ENCODE measurements around the gene MAPK9.
"Not testable (repeated sequence)": the region's sequence is repeated elsewhere in the genome, so short reads cannot be mapped to it uniquely, and the experiment has no call there.

Gene MAPK9

GRCh38 chr5:180214870-180215770 is 76.8 kb downstream of the MAPK9 start:
- no peak overlapping the region for H3K4me3 ChIP-seq (ENCODE audit: low read depth, low read length)
- TF ChIP-seq CTCF (IDR thresholded peaks at IDR 0.05; ENCODE audit: low read depth, low read length): no peak

- TF ChIP-seq CTCF (IDR thresholded peaks at IDR 0.05; ENCODE audit: low read depth, low read length): no peak
These were observed 78.2 kb downstream of the MAPK9 start for GRCh38 chr5:180213657-180214207.

GRCh38 chr5:180213256-180213600 is 78.7 kb downstream of the MAPK9 start:
- TF ChIP-seq CTCF (IDR thresholded peaks at IDR 0.05; ENCODE audit: low read depth, low read length): no peak
- H3K4me3 ChIP-seq (ENCODE audit: low read depth, low read length): no peak overlapping the region

More at GRCh38 chr5:180213657-180214207, 78.2 kb downstream of the MAPK9 start:
- no peak overlapping the region for H3K4me3 ChIP-seq (ENCODE audit: low read depth, low read length)

GRCh38 chr5:180212363-180213255 is 79.3 kb downstream of the MAPK9 start:
- TF ChIP-seq CTCF (IDR thresholded peaks at IDR 0.05; ENCODE audit: low read depth, low read length): no peak
- no peak overlapping the region for H3K4me3 ChIP-seq (ENCODE audit: low read depth, low read length)

- no peak overlapping the region for H3K4me3 ChIP-seq (ENCODE audit: low read depth, low read length)
- TF ChIP-seq CTCF (IDR thresholded peaks at IDR 0.05; ENCODE audit: low read depth, low read length): no peak
These were observed 80.2 kb downstream of the MAPK9 start for GRCh38 chr5:180211761-180212035.

GRCh38 chr5:180210961-180211760 is 80.7 kb downstream of the MAPK9 start:
- TF ChIP-seq CTCF (IDR thresholded peaks at IDR 0.05; ENCODE audit: low read depth, low read length): no peak

GRCh38 chr5:180210077-180210476 is 81.8 kb downstream of the MAPK9 start:
- H3K4me3 ChIP-seq (ENCODE audit: low read depth, low read length): not testable (repeated sequence)

More at GRCh38 chr5:180210961-180211760, 80.7 kb downstream of the MAPK9 start:
- no peak overlapping the region for H3K4me3 ChIP-seq (ENCODE audit: low read depth, low read length)

All from WI38 (cell line).